B cell (primary cell): ENCODE measurements around the gene NEU4. TPM values are rescaled to one million over a fixed set of nuclear protein-coding genes. Genes with fewer than 3 reads are reported as not detected.

Experiments used
- ATAC-seq: fragments of 200-7000 bp; cut with Tn5 transposase; one replicate; pipeline ENCODE4 v1.10.0; 2021; ENCODE audit warnings: low read depth, mild to moderate bottlenecking, moderate number of reproducible peaks, moderate library complexity
- CTCF ChIA-PET: fragments of 350-600 bp; sonication (Branson Sonifier 250); formaldehyde crosslinking; loops from one replicate; lab custom pipeline; 2021; ENCODE audit warnings: antibody characterized with exemption, inconsistent platforms; lab: Charles Lee
- POLR2A ChIA-PET: fragments of 350-600 bp; sonication (Branson Sonifier 250); formaldehyde crosslinking; loops from one replicate; lab custom pipeline; 2021; ENCODE audit warnings: antibody characterized with exemption; lab: Charles Lee
- DNase-seq: peaks from one replicate; pipeline ENCODE4 v3.0.0; 2013
- H2AFZ ChIP-seq: 2 replicates; pipeline ENCODE4 v1.6.1; 2012; ENCODE audit warnings: mild to moderate bottlenecking, low read depth, low read length; ENCODE audit not compliant: insufficient read depth, poor library complexity, severe bottlenecking
- H3K27ac ChIP-seq, 2 donors: 1 replicate in 1 of 2; 2 replicates in 1 of 2; pipeline ENCODE4 v1.5.1; 2012 to 2013; ENCODE audit warnings: low read length in 2 of 2, mild to moderate bottlenecking in 2 of 2, moderate library complexity in 1 of 2
- H3K27me3 ChIP-seq, 4 experiments: fragments of 200-600 bp in 1 of 4; sonication (generic) in 1 of 4; replicated peaks in 1 of 4; 1 replicate in 2 of 4; 2 replicates in 2 of 4; pipeline versions ENCODE4 v1.6.1 to v1.7.0; 2013 to 2016; ENCODE audit warnings: low read length in 3 of 4, mild to moderate bottlenecking in 2 of 4, mixed read lengths in 1 of 4, moderate library complexity in 1 of 4; ENCODE audit not compliant: insufficient read depth in 4 of 4, control insufficient read depth in 3 of 4; ENCODE audit errors: control extremely low read depth in 1 of 4
- H3K36me3 ChIP-seq, 2 experiments: replicated peaks in 1 of 2; 1 replicate in 1 of 2; 2 replicates in 1 of 2; pipeline versions ENCODE4 v1.6.1 to v1.7.1; 2013; ENCODE audit warnings: low read length in 1 of 2; ENCODE audit not compliant: insufficient read depth in 2 of 2, control insufficient read depth in 1 of 2; ENCODE audit errors: control extremely low read depth in 1 of 2, extremely low read depth in 1 of 2
- H3K4me1 ChIP-seq, 2 donors: fragments of 200-600 bp in 1 of 2; sonication (generic) in 1 of 2; 1 replicate in 1 of 2; 2 replicates in 1 of 2; pipeline versions ENCODE4 v1.5.1 to v1.6.1; 2013 to 2017; ENCODE audit warnings: low read length in 2 of 2; ENCODE audit not compliant: control insufficient read depth in 2 of 2, insufficient read depth in 2 of 2
- H3K4me2 ChIP-seq: replicated peaks from 2 replicates; pipeline ENCODE3; 2012; ENCODE audit warnings: mild to moderate bottlenecking, low read depth, low read length; ENCODE audit not compliant: poor library complexity, severe bottlenecking
- H3K4me3 ChIP-seq, 5 experiments: fragments of 200-600 bp in 1 of 5; sonication (generic) in 1 of 5; 1 replicate in 3 of 5; 2 replicates in 2 of 5; pipeline versions ENCODE4 v1.5.1 to v1.7.0; 2011 to 2016; ENCODE audit warnings: low read length in 4 of 5, mild to moderate bottlenecking in 4 of 5, low read depth in 2 of 5, control low read depth in 1 of 5, moderate library complexity in 1 of 5; ENCODE audit not compliant: insufficient read depth in 1 of 5; ENCODE audit errors: control extremely low read depth in 1 of 5, extremely low read depth in 1 of 5
- H3K79me2 ChIP-seq: fragments of 200-600 bp; sonication (generic); one replicate; pipeline ENCODE4 v1.6.0; 2016; ENCODE audit warnings: low read length; ENCODE audit not compliant: control insufficient read depth, insufficient read depth
- H3K9ac ChIP-seq: fragments of 200-600 bp; sonication (generic); 2 replicates; pipeline ENCODE4 v1.6.1; 2017; ENCODE audit warnings: mild to moderate bottlenecking, low read length, moderate library complexity
- H3K9me3 ChIP-seq, 3 donors: one replicate each; pipeline versions ENCODE4 v1.6.1 to v1.7.1; 2013; ENCODE audit warnings: low read length in 2 of 3; ENCODE audit not compliant: control insufficient read depth in 2 of 3, insufficient read depth in 1 of 3; ENCODE audit errors: control extremely low read depth in 1 of 3
- H4K20me1 ChIP-seq: 2 replicates; pipeline ENCODE4 v1.6.0; 2012; ENCODE audit warnings: mild to moderate bottlenecking, low read length; ENCODE audit not compliant: insufficient read depth, control insufficient read depth, poor library complexity, severe bottlenecking
- H3K27ac Mint-ChIP-seq: one replicate; pipeline ENCODE4 v1.8.0; 2021; ENCODE audit warnings: mixed read lengths
- H3K27me3 Mint-ChIP-seq: one replicate; pipeline ENCODE4 v1.8.0; 2021; ENCODE audit warnings: mixed read lengths
- H3K4me1 Mint-ChIP-seq: one replicate; pipeline ENCODE4 v1.8.0; 2021; ENCODE audit warnings: mixed read lengths
- H3K4me3 Mint-ChIP-seq: one replicate; pipeline ENCODE4 v1.8.0; 2021; ENCODE audit warnings: mixed read lengths
- H3K9me3 Mint-ChIP-seq: one replicate; pipeline ENCODE4 v1.8.0; 2022; ENCODE audit warnings: mixed read lengths; ENCODE audit not compliant: insufficient read depth
- EZH2 ChIP-seq: IDR thresholded peaks from 2 replicates; pipeline ENCODE4 v1.6.1; 2012; ENCODE audit warnings: borderline replicate concordance, low read depth, mild to moderate bottlenecking, moderate library complexity, low read length; ENCODE audit not compliant: insufficient read depth, poor library complexity, severe bottlenecking
- WGBS: methylation state at CpG from one replicate; pipeline ENCODE4 v1.1.5; 2013; ENCODE audit warnings: missing lambda C conversion rate; ENCODE audit not compliant: insufficient coverage; 5-methylcytosine and 5-hydroxymethylcytosine counted together
- intact Hi-C: fragments of 100-400 bp; cut with micrococcal nuclease; formaldehyde crosslinking; loops from one replicate; pipeline ENCODE4 v1.10.0; 2022
- polyA plus RNA-seq: library from polyadenylated mRNA; depleted of rRNA; stranded (reverse); fragments of >200 nt; gene quantifications from 2 replicates; pipeline ENCODE4 v1.2.3, GENCODE V29; 2012
- total RNA-seq, 2 donors: library from RNA; stranded (reverse); fragments of 120-200 nt in 1 of 2; gene quantifications; 1 replicate in 1 of 2; 2 replicates in 1 of 2; pipeline versions ENCODE4 v1.2.3 to v1.2.4, GENCODE V29; 2013 to 2022
- TF ChIP-seq, protein P1 (sequence below): fragments of 200-600 bp; IDR thresholded peaks from one replicate; pipeline ENCODE4 v1.8.0; 2022; ENCODE audit warnings: antibody characterized with exemption, mild to moderate bottlenecking

The NEU4 gene
- total and polyA plus RNA-seq, 2 donors (not counting 1 experiment from before 2014, with no cell fraction given) = 0.19 TPM; not detected in 1

DNA sequence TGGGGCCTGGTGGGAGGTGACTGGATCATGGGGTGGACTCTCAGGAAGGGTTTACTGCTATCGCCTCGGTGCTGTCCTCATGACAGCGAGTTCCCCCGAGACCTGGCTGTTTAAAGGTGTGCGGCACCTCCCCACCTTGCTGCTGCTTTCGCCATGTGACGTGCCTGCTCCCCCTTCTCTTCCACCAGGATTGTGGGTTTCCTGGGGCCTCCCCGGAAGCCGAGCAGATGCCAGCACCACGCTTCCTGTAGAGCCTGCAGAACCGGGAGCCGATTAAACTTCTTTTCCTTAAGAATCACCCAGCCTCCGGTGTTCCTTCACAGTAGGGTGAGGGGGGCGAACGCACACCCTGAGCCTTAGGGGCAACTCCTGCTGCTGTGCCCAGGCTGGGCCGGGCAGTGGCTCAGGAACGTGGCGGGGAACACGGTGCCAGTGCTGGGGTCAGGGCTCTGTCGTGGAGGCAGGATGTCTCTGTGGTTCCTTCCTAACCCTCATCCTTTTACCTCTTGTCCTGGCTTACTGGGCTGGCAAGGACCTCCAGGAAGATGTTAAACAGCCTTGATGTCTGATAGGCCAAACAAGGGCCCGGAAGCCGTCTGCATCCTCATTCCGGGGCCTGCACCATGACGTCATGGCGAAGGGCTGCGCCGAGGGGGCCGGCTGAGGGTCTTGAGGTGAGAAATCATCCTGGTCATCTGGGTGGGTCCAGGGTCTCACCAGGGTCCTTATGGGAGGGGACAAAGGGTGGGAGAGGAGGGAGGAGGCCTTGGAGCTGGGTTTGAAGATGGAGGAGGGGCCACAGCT lies 12.7 kb downstream of the NEU4 start:
- DNase-seq (no peak), ATAC-seq (no peak)
- WGBS = 64% methylated on average over 27 of the region's 28 CpGs
- no peak overlapping the region for H3K4me3 ChIP-seq
- Mint-ChIP-seq H3K4me3 (no peak overlapping the region), H3K9me3 (no peaks in the 10 kb centered on the region), H3K4me1 (peaks cover 7% of the 10 kb centered on the region), H3K27ac (no peak overlapping the region), H3K27me3 (peaks cover 31% of the 10 kb centered on the region)
- H3K36me3 ChIP-seq = no peaks in the 10 kb centered on the region
- H3K9me3 ChIP-seq = peaks cover 0 to 26% (median under 1%) of the 10 kb centered on the region in 3 donors
- no peak overlapping the region for H3K27ac ChIP-seq
- H4K20me1 ChIP-seq = no peaks in the 10 kb centered on the region
- no peak overlapping the region for H2AFZ ChIP-seq
- CTCF ChIA-PET = no interaction called here
- no peaks in the 10 kb centered on the region for H3K79me2 ChIP-seq
- H3K4me2 ChIP-seq = no peak overlapping the region
- peaks cover 6 to 25% of the 10 kb centered on the region in 2 donors for H3K4me1 ChIP-seq
- TF ChIP-seq, protein P1, sequence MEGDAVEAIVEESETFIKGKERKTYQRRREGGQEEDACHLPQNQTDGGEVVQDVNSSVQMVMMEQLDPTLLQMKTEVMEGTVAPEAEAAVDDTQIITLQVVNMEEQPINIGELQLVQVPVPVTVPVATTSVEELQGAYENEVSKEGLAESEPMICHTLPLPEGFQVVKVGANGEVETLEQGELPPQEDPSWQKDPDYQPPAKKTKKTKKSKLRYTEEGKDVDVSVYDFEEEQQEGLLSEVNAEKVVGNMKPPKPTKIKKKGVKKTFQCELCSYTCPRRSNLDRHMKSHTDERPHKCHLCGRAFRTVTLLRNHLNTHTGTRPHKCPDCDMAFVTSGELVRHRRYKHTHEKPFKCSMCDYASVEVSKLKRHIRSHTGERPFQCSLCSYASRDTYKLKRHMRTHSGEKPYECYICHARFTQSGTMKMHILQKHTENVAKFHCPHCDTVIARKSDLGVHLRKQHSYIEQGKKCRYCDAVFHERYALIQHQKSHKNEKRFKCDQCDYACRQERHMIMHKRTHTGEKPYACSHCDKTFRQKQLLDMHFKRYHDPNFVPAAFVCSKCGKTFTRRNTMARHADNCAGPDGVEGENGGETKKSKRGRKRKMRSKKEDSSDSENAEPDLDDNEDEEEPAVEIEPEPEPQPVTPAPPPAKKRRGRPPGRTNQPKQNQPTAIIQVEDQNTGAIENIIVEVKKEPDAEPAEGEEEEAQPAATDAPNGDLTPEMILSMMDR = no peak
- TF ChIP-seq EZH2 = no peak
- POLR2A ChIA-PET = no interaction called here
- H3K9ac ChIP-seq = no peak overlapping the region
- peaks cover 0 to 28% (median 2%) of the 10 kb centered on the region in 4 experiments for H3K27me3 ChIP-seq
- intact Hi-C loops = no loop called here

DNA sequence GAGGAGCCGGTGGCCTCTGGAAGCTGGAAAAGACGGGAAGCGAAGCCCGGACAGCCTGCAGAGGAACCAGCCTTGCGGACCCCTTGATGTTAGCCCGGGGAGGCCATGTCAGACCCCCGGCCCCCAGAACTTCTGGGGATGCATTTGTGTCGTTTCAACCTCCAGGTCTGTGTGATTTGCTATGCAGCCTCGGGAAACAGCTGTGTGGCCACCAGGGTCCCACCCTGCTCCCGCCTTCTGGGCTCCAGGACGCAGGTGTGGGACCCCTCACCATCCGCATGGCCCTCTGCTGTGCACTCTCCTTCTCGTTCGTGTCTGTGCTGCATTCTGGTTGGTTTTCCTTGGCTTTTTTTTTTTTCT lies 13.3 kb downstream of the NEU4 start:
- TF ChIP-seq, protein P1 = no peak
- no peak for TF ChIP-seq EZH2
- H3K4me1 Mint-ChIP-seq = peaks cover 6% of the 10 kb centered on the region
- CTCF ChIA-PET = no interaction called here
- no peak overlapping the region for H3K4me3 ChIP-seq
- no peak overlapping the region for H3K4me2 ChIP-seq
- DNase-seq (no peak), ATAC-seq (no peak)
- H3K9ac ChIP-seq = no peak overlapping the region
- peaks cover 4 to 23% of the 10 kb centered on the region in 2 donors for H3K4me1 ChIP-seq
- H3K27me3 ChIP-seq = peaks cover 0 to 30% (median 5%) of the 10 kb centered on the region in 4 experiments
- no peak overlapping the region for H3K4me3 Mint-ChIP-seq
- H3K27ac Mint-ChIP-seq = no peak overlapping the region
- intact Hi-C loops = no loop called here
- no peaks in the 10 kb centered on the region for H3K36me3 ChIP-seq
- POLR2A ChIA-PET = no interaction called here
- no peaks in the 10 kb centered on the region for H4K20me1 ChIP-seq
- H3K27ac ChIP-seq = no peak overlapping the region
- H3K79me2 ChIP-seq = no peaks in the 10 kb centered on the region
- peaks cover 1 to 32% (median 7%) of the 10 kb centered on the region in 3 donors for H3K9me3 ChIP-seq
- H3K27me3 Mint-ChIP-seq = peaks cover 32% of the 10 kb centered on the region
- WGBS = 86% methylated on average over 11 of the region's 14 CpGs
- H2AFZ ChIP-seq = no peak overlapping the region
- no peaks in the 10 kb centered on the region for H3K9me3 Mint-ChIP-seq
